ENCODE results near the gene DGKH. TPM values are rescaled to one million over a fixed set of nuclear protein-coding genes. Genes with fewer than 3 reads are reported as not detected.

DGKH gene
- total and polyA plus RNA-seq, 11 donors, result 1.8 to 13.1 (median 7.4) TPM

DNA sequence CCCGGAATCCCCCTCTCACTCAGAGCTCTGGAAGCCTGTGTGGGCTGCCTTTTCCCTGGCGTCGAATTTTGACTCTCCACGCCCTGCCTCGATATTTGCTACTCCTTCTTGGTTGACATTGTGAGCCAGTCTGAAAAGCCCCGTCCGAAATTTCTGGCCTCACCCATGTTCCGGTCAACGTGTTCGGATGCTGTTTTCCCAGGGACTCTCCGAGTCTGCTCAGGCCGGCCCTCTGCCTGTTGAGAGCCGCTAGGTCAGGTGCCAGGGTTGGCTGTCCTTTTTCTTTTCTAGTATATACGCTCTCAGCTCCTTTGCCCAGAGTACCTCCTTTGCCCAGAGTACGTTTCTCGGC lies 6.8 kb upstream of the DGKH start:
- peak; percentile 49 to 70 (median 60) for ATAC-seq

DNA sequence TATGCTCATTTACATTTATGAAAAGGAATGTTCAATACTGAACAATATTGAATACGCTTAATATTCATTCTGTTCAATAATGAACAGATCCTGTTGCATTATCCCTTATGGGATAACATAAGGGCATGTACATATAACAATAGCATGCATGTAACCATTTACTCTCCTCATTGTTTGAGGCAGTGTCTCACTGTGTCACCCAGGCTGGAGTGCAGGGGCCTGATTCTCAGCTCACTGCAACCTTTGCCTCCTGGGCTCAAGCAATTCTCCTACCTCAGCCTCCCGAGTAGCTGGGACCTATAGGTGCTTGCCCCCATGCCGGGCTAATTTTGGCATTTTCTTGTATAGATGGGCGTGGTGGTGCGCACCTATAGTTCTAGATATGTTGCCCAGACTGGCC lies 4.8 kb upstream of the DGKH start:
- no peak for ATAC-seq

More for the DNA sequence above, 6.8 kb upstream of the DGKH start:
- TF ChIP-seq POLR2A (IDR thresholded peaks at IDR 0.05) (no peak), CTCF (IDR thresholded peaks at IDR 0.05) (peak in 11 of 12 donors; percentile 15 to 69 (median 45))
- Histone ChIP-seq H3K4me1 (peaks cover 0 to 25% (median 16%) of the 10 kb centered on the region in 12 donors), H3K4me3 (peak overlapping the region; percentile 45 to 97 (median 89)), H3K27me3 (no peaks in the 10 kb centered on the region), H3K27ac (peak overlapping the region in 11 of 12 donors; percentile 93 to 100 (median 98)), H3K36me3 (no peaks in the 10 kb centered on the region), H3K9me3 (no peaks in the 10 kb centered on the region)
- DNase-seq, result peak; percentile 51 to 71 (median 63)
- intact Hi-C loops (cut with DNase I), result loop anchor here in 8 of 10 donors (2.0 to 10.0 kb wide), 13 partner anchors 61 to 977 kb away; partner anchors contain the start of genes VWA8 (in 2 of the 8) and WBP4 (in 1 of the 8)
- 0 to 2% (median 2%) methylated on average over 16 of the region's 16 CpGs for WGBS, 4 donors

GRCh38 chr13:42046448-42046847 lies 2.0 kb upstream of the DGKH start:
- WGBS, 4 donors, result 83 to 87% (median 86%) methylated on average over 4 of the region's 4 CpGs
- intact Hi-C loops (cut with DNase I), result loop anchor here in 9 of 10 donors (5.0 to 10.0 kb wide), 10 partner anchors 58 to 982 kb away; partner anchors contain the start of genes VWA8 (in 2 of the 9) and WBP4 (in 1 of the 9)
- Histone ChIP-seq H3K4me3 (no peak overlapping the region), H3K4me1 (peaks cover 0 to 42% (median 27%) of the 10 kb centered on the region in 12 donors), H3K9me3 (no peaks in the 10 kb centered on the region), H3K36me3 (no peaks in the 10 kb centered on the region), H3K27ac (no peak overlapping the region), H3K27me3 (no peaks in the 10 kb centered on the region)
- TF ChIP-seq CTCF (IDR thresholded peaks at IDR 0.05) (no peak), POLR2A (IDR thresholded peaks at IDR 0.05) (no peak)
- DNase-seq, result no peak
- ATAC-seq, result no peak

More for the DNA sequence above, 4.8 kb upstream of the DGKH start:
- Histone ChIP-seq H3K27me3 (no peaks in the 10 kb centered on the region), H3K4me3 (no peak overlapping the region), H3K27ac (no peak overlapping the region), H3K9me3 (no peaks in the 10 kb centered on the region), H3K36me3 (no peaks in the 10 kb centered on the region), H3K4me1 (peaks cover 0 to 38% (median 26%) of the 10 kb centered on the region in 12 donors)
- intact Hi-C loops (cut with DNase I), result loop anchor here in 8 of 10 donors (5.0 to 10.0 kb wide), 12 partner anchors 59 to 979 kb away; partner anchors contain the start of genes VWA8 (in 2 of the 8) and WBP4 (in 1 of the 8)
- no peak for DNase-seq
- WGBS, 4 donors, result 81 to 100% (median 97%) methylated on average over 5 of the region's 5 CpGs
- no peak for TF ChIP-seq CTCF (IDR thresholded peaks at IDR 0.05)
- no peak for TF ChIP-seq POLR2A (IDR thresholded peaks at IDR 0.05)

DNA sequence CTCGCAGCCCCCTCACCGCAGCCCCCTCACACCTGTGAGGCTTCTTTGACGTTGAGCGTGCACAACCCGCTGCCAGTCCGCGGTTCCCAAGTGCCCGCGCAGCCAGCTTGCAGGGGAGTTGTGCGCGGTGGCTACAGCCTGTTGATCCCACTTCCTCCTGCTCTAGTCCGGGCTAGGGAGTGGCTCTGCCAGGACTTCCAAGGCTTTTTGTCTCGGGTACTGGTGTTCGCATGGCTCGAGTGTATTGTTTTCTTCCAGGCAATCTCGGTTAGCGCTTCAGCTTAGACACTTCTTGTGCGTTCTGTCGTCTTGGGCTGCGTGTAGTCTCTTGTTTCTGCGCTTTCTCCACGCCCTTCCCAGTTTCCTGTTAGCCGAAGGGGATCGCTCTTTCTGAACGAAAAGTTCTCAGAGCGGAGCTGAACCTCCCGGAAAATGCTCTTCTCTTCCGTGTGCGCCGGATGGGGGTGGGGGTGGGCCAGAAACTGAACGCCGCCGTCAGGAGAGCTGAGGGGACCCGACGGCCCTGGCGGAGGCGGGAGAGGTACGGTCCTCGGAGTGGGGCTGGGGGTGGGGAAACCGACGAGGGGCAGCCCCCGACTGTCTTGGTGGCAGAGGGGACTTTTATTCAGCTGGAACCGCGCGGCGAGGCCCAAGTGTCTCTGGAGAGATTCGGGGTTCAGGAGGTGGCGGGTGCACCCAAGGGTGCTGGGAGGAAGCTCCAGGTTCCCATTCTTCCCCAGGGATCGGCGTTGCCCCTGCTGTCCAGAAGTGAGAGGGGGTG lies 697 bp upstream of the DGKH start:
- Histone ChIP-seq H3K4me3 (peak overlapping the region; percentile 70 to 96 (median 89)), H3K4me1 (peaks cover 0 to 32% (median 17%) of the 10 kb centered on the region in 12 donors), H3K27me3 (no peaks in the 10 kb centered on the region), H3K36me3 (no peaks in the 10 kb centered on the region), H3K9me3 (no peaks in the 10 kb centered on the region), H3K27ac (peak overlapping the region; percentile 88 to 96 (median 90))
- intact Hi-C loops (cut with DNase I), result loop anchor here in 9 of 10 donors (2.0 to 10.0 kb wide), 11 partner anchors 57 to 983 kb away; partner anchors contain the start of genes VWA8 (in 2 of the 9) and WBP4 (in 1 of the 9)
- peak in 1 of 2 donors; percentile 11 for TF ChIP-seq POLR2A (IDR thresholded peaks at IDR 0.05)
- TF ChIP-seq CTCF (IDR thresholded peaks at IDR 0.05), result no peak
- WGBS, 4 donors, result 0 to 2% (median 1%) methylated on average over 37 to 50 of the region's 50 CpGs
- DNase-seq (peak; percentile 39 to 71 (median 43)), ATAC-seq (peak; percentile 27 to 54 (median 36))
